GM23338 (cell line): ENCODE data around the gene APBB1IP.
"Not testable (repeated sequence)": the region's sequence is repeated elsewhere in the genome, so short reads cannot be mapped to it uniquely, and the experiment has no call there.

Experiments
- CREB1 ChIP-seq: fragments of 250-450 bp; sonication (Bioruptor Pico); IDR thresholded peaks from 2 replicates; pipeline ENCODE4 v1.5.0; 2020; ENCODE audit warnings: low read depth, mild to moderate bottlenecking, moderate library complexity
- EZH2 ChIP-seq: fragments of 200-600 bp; sonication (generic); IDR thresholded peaks from one replicate; pipeline ENCODE4 v1.8.0; 2017; ENCODE audit warnings: antibody characterized with exemption, mild to moderate bottlenecking, low read depth; ENCODE audit not compliant: unreplicated experiment
- JUNB ChIP-seq: IDR thresholded peaks from one replicate; pipeline ENCODE4 v1.6.1; 2016; ENCODE audit warnings: antibody characterized with exemption; ENCODE audit not compliant: unreplicated experiment
- NANOG ChIP-seq: IDR thresholded peaks from 2 replicates; pipeline ENCODE4 v1.6.1; 2016; ENCODE audit warnings: antibody characterized with exemption, borderline replicate concordance
- POLR2AphosphoS5 ChIP-seq: IDR thresholded peaks from 2 replicates; pipeline ENCODE4 v1.6.1; 2016; ENCODE audit warnings: antibody characterized with exemption, low read depth
- REST ChIP-seq: IDR thresholded peaks from one replicate; pipeline ENCODE4 v1.6.1; 2018; ENCODE audit warnings: antibody characterized with exemption; ENCODE audit not compliant: unreplicated experiment
- TF ChIP-seq, protein P1 (sequence below), 2 experiments: fragments of 200-600 bp in 1 of 2; sonication (generic) in 1 of 2; conservative IDR thresholded peaks; 2 replicates each; pipeline versions ENCODE4 v1.5.1 to v1.6.1; 2016 to 2017; ENCODE audit warnings: antibody characterized with exemption in 2 of 2, low read depth in 2 of 2, mild to moderate bottlenecking in 2 of 2, moderate library complexity in 1 of 2

DNA sequence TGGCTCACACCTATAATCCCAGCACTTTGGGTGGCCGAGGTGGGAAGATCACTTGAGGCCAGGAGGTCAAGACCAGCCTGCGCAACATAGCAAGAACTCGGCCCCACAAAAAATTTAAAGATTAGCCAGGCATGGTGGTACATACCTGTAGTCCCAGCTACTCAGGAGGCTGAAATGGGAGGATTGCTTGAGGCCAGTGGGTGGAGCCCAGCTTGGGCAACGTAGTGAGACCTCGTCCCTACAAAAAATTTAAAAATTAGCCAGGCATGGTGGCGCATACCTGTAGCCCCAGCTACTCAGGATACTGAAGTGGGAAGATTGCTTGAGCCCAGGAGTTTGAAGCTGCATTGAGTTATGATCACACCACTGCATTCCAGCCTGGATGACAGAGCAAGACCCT is 28.4 kb downstream of the APBB1IP start:
- TF ChIP-seq POLR2AphosphoS5; NANOG; REST; EZH2; CREB1 (CRISPR knock-in tag); JUNB: not testable (repeated sequence)
- TF ChIP-seq, protein P1, sequence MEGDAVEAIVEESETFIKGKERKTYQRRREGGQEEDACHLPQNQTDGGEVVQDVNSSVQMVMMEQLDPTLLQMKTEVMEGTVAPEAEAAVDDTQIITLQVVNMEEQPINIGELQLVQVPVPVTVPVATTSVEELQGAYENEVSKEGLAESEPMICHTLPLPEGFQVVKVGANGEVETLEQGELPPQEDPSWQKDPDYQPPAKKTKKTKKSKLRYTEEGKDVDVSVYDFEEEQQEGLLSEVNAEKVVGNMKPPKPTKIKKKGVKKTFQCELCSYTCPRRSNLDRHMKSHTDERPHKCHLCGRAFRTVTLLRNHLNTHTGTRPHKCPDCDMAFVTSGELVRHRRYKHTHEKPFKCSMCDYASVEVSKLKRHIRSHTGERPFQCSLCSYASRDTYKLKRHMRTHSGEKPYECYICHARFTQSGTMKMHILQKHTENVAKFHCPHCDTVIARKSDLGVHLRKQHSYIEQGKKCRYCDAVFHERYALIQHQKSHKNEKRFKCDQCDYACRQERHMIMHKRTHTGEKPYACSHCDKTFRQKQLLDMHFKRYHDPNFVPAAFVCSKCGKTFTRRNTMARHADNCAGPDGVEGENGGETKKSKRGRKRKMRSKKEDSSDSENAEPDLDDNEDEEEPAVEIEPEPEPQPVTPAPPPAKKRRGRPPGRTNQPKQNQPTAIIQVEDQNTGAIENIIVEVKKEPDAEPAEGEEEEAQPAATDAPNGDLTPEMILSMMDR (conservative IDR thresholded peaks at IDR 0.05; ENCODE audit: low read depth in 2 of 2), result not testable (repeated sequence)
